Measurements from ENCODE around the gene FGD6.
"Not testable (repeated sequence)": the region's sequence is repeated elsewhere in the genome, so short reads cannot be mapped to it uniquely, and the experiment has no call there.

FGD6 gene

GRCh38 chr12:95248095-95248494, 30.8 kb upstream of the FGD6 start:
- no peak overlapping the region for H3K4me3 ChIP-seq (ENCODE audit: low read depth, low read length)
- H3K4me1 ChIP-seq (ENCODE audit: control insufficient read depth, insufficient read depth, low read length): peaks cover 9% of the 10 kb centered on the region; the same call in 1 of the 2 replicates
- H3K36me3 ChIP-seq (ENCODE audit: control insufficient read depth, insufficient read depth, low read length): peaks cover 25% of the 10 kb centered on the region
- H3K9me3 ChIP-seq (ENCODE audit: control insufficient read depth, insufficient read depth, low read depth, low read length): no peaks in the 10 kb centered on the region
- no peaks in the 10 kb centered on the region for H3K27me3 ChIP-seq (ENCODE audit: control insufficient read depth, insufficient read depth, low read length)
- no peak overlapping the region for H3K27ac ChIP-seq (ENCODE audit: low read depth, low read length)
- H3K9ac ChIP-seq (ENCODE audit: low read length): no peak overlapping the region

GRCh38 chr12:95244350-95244749, 27.1 kb upstream of the FGD6 start:
- H3K36me3 ChIP-seq (ENCODE audit: control insufficient read depth, insufficient read depth, low read length): peaks cover 24% of the 10 kb centered on the region
- no peak overlapping the region for H3K4me3 ChIP-seq (ENCODE audit: low read depth, low read length)
- peaks cover 6% of the 10 kb centered on the region; the same call in 1 of the 2 replicates for H3K4me1 ChIP-seq (ENCODE audit: control insufficient read depth, insufficient read depth, low read length)
- H3K27ac ChIP-seq (ENCODE audit: low read depth, low read length): no peak overlapping the region
- H3K27me3 ChIP-seq (ENCODE audit: control insufficient read depth, insufficient read depth, low read length): no peaks in the 10 kb centered on the region
- no peak overlapping the region for H3K9ac ChIP-seq (ENCODE audit: low read length)
- H3K9me3 ChIP-seq (ENCODE audit: control insufficient read depth, insufficient read depth, low read depth, low read length): no peaks in the 10 kb centered on the region

- no peaks in the 10 kb centered on the region for H3K27me3 ChIP-seq (ENCODE audit: control insufficient read depth, insufficient read depth, low read length)
- H3K27ac ChIP-seq (ENCODE audit: low read depth, low read length): no peak overlapping the region
- H3K9me3 ChIP-seq (ENCODE audit: control insufficient read depth, insufficient read depth, low read depth, low read length): no peaks in the 10 kb centered on the region
- no peaks in the 10 kb centered on the region for H3K4me1 ChIP-seq (ENCODE audit: control insufficient read depth, insufficient read depth, low read length)
- H3K9ac ChIP-seq (ENCODE audit: low read length): no peak overlapping the region
- no peak overlapping the region for H3K4me3 ChIP-seq (ENCODE audit: low read depth, low read length)
- H3K36me3 ChIP-seq (ENCODE audit: control insufficient read depth, insufficient read depth, low read length): peaks cover 24% of the 10 kb centered on the region
Observed at GRCh38 chr12:95243497-95244183, 26.4 kb upstream of the FGD6 start.

- Histone ChIP-seq H3K27ac (ENCODE audit: low read depth, low read length) (no peak overlapping the region), H3K9me3 (ENCODE audit: control insufficient read depth, insufficient read depth, low read depth, low read length) (no peaks in the 10 kb centered on the region), H3K4me1 (ENCODE audit: control insufficient read depth, insufficient read depth, low read length) (no peaks in the 10 kb centered on the region), H3K36me3 (ENCODE audit: control insufficient read depth, insufficient read depth, low read length) (peaks cover 26% of the 10 kb centered on the region), H3K4me3 (ENCODE audit: low read depth, low read length) (no peak overlapping the region), H3K27me3 (ENCODE audit: control insufficient read depth, insufficient read depth, low read length) (no peaks in the 10 kb centered on the region), H3K9ac (ENCODE audit: low read length) (no peak overlapping the region)
Observed at GRCh38 chr12:95241761-95242506, 24.7 kb upstream of the FGD6 start.

- H3K4me1 ChIP-seq (ENCODE audit: control insufficient read depth, insufficient read depth, low read length); H3K27ac ChIP-seq (ENCODE audit: low read depth, low read length); H3K4me3 ChIP-seq (ENCODE audit: low read depth, low read length); H3K9me3 ChIP-seq (ENCODE audit: control insufficient read depth, insufficient read depth, low read depth, low read length); H3K9ac ChIP-seq (ENCODE audit: low read length); H3K27me3 ChIP-seq (ENCODE audit: control insufficient read depth, insufficient read depth, low read length): not testable (repeated sequence)
- H3K36me3 ChIP-seq (ENCODE audit: control insufficient read depth, insufficient read depth, low read length): peaks cover 29% of the 10 kb centered on the region
Observed at GRCh38 chr12:95241138-95241537, 23.9 kb upstream of the FGD6 start.

- Histone ChIP-seq H3K27ac (ENCODE audit: low read depth, low read length) (no peak overlapping the region), H3K27me3 (ENCODE audit: control insufficient read depth, insufficient read depth, low read length) (no peaks in the 10 kb centered on the region), H3K36me3 (ENCODE audit: control insufficient read depth, insufficient read depth, low read length) (peaks cover 25% of the 10 kb centered on the region), H3K4me1 (ENCODE audit: control insufficient read depth, insufficient read depth, low read length) (no peaks in the 10 kb centered on the region), H3K4me3 (ENCODE audit: low read depth, low read length) (no peak overlapping the region), H3K9me3 (ENCODE audit: control insufficient read depth, insufficient read depth, low read depth, low read length) (peaks cover 7% of the 10 kb centered on the region), H3K9ac (ENCODE audit: low read length) (no peak overlapping the region)
Observed at GRCh38 chr12:95240556-95240955, 23.3 kb upstream of the FGD6 start.

GRCh38 chr12:95239835-95240234, 22.6 kb upstream of the FGD6 start:
- H3K4me3 ChIP-seq (ENCODE audit: low read depth, low read length); H3K4me1 ChIP-seq (ENCODE audit: control insufficient read depth, insufficient read depth, low read length); H3K27ac ChIP-seq (ENCODE audit: low read depth, low read length); H3K9ac ChIP-seq (ENCODE audit: low read length); H3K9me3 ChIP-seq (ENCODE audit: control insufficient read depth, insufficient read depth, low read depth, low read length); H3K27me3 ChIP-seq (ENCODE audit: control insufficient read depth, insufficient read depth, low read length): not testable (repeated sequence)
- peaks cover 24% of the 10 kb centered on the region for H3K36me3 ChIP-seq (ENCODE audit: control insufficient read depth, insufficient read depth, low read length)

- Histone ChIP-seq H3K4me3 (ENCODE audit: low read depth, low read length) (no peak overlapping the region), H3K4me1 (ENCODE audit: control insufficient read depth, insufficient read depth, low read length) (no peaks in the 10 kb centered on the region), H3K27me3 (ENCODE audit: control insufficient read depth, insufficient read depth, low read length) (no peaks in the 10 kb centered on the region), H3K27ac (ENCODE audit: low read depth, low read length) (no peak overlapping the region), H3K9me3 (ENCODE audit: control insufficient read depth, insufficient read depth, low read depth, low read length) (peaks cover 7% of the 10 kb centered on the region), H3K9ac (ENCODE audit: low read length) (no peak overlapping the region), H3K36me3 (ENCODE audit: control insufficient read depth, insufficient read depth, low read length) (peaks cover 29% of the 10 kb centered on the region)
Observed at GRCh38 chr12:95239216-95239615, 21.9 kb upstream of the FGD6 start.

GRCh38 chr12:95238150-95238549, 20.9 kb upstream of the FGD6 start:
- Histone ChIP-seq H3K4me1 (ENCODE audit: control insufficient read depth, insufficient read depth, low read length) (no peaks in the 10 kb centered on the region), H3K36me3 (ENCODE audit: control insufficient read depth, insufficient read depth, low read length) (peaks cover 28% of the 10 kb centered on the region), H3K27ac (ENCODE audit: low read depth, low read length) (no peak overlapping the region), H3K9ac (ENCODE audit: low read length) (no peak overlapping the region), H3K4me3 (ENCODE audit: low read depth, low read length) (no peak overlapping the region), H3K27me3 (ENCODE audit: control insufficient read depth, insufficient read depth, low read length) (no peaks in the 10 kb centered on the region), H3K9me3 (ENCODE audit: control insufficient read depth, insufficient read depth, low read depth, low read length) (peaks cover 13% of the 10 kb centered on the region)

- Histone ChIP-seq H3K4me1 (ENCODE audit: control insufficient read depth, insufficient read depth, low read length) (no peaks in the 10 kb centered on the region), H3K36me3 (ENCODE audit: control insufficient read depth, insufficient read depth, low read length) (peaks cover 30% of the 10 kb centered on the region), H3K27ac (ENCODE audit: low read depth, low read length) (no peak overlapping the region), H3K9me3 (ENCODE audit: control insufficient read depth, insufficient read depth, low read depth, low read length) (peaks cover 19% of the 10 kb centered on the region), H3K9ac (ENCODE audit: low read length) (no peak overlapping the region), H3K4me3 (ENCODE audit: low read depth, low read length) (no peak overlapping the region), H3K27me3 (ENCODE audit: control insufficient read depth, insufficient read depth, low read length) (no peaks in the 10 kb centered on the region)
Observed at GRCh38 chr12:95237315-95237714, 20.0 kb upstream of the FGD6 start.

GRCh38 chr12:95235621-95236020, 18.4 kb upstream of the FGD6 start:
- not testable (repeated sequence) for H3K27ac ChIP-seq (ENCODE audit: low read depth, low read length); H3K4me1 ChIP-seq (ENCODE audit: control insufficient read depth, insufficient read depth, low read length); H3K9ac ChIP-seq (ENCODE audit: low read length); H3K27me3 ChIP-seq (ENCODE audit: control insufficient read depth, insufficient read depth, low read length); H3K4me3 ChIP-seq (ENCODE audit: low read depth, low read length)
- Histone ChIP-seq H3K9me3 (ENCODE audit: control insufficient read depth, insufficient read depth, low read depth, low read length) (peaks cover 19% of the 10 kb centered on the region), H3K36me3 (ENCODE audit: control insufficient read depth, insufficient read depth, low read length) (peaks cover 30% of the 10 kb centered on the region)

All from HUES6 (cell line).